Keratinocyte (primary cell): ENCODE results near the gene MOG. TPM values are rescaled to one million over a fixed set of nuclear protein-coding genes. Genes with fewer than 3 reads are reported as not detected.
A peak's percentile ranks its signal among the peaks of the same experiment; 100 is the strongest.

Source experiments
- DNase-seq: peaks from one replicate; pipeline ENCODE4 v3.0.0-alpha.2; 2011; ENCODE audit warnings: low read depth, missing footprints, low spot score
- FAIRE-seq: peaks from 2 replicates; lab custom pipeline; 2011; peaks lifted over from hg19 to GRCh38; lab: Jason Lieb, UNC
- H2AFZ ChIP-seq: 2 replicates; pipeline ENCODE4 v1.6.0; 2012; ENCODE audit warnings: low read length, control low read depth, inconsistent platforms; ENCODE audit not compliant: control insufficient read depth
- H3K27ac ChIP-seq: 2 replicates; pipeline ENCODE4 v1.5.1; 2011; ENCODE audit warnings: low read length; ENCODE audit not compliant: control insufficient read depth, insufficient read depth
- H3K27me3 ChIP-seq: 3 replicates; pipeline ENCODE4 v1.6.0; 2011; ENCODE audit warnings: low read length; ENCODE audit not compliant: control insufficient read depth, insufficient read depth; ENCODE audit errors: extremely low read depth
- H3K36me3 ChIP-seq, 2 experiments: 2 replicates in 1 of 2; 3 replicates in 1 of 2; pipeline ENCODE4 v1.5.1; 2011; ENCODE audit warnings: low read length in 2 of 2, mild to moderate bottlenecking in 1 of 2; ENCODE audit not compliant: control insufficient read depth in 2 of 2, insufficient read depth in 2 of 2; ENCODE audit errors: extremely low read depth in 1 of 2
- H3K4me1 ChIP-seq: 3 replicates; pipeline ENCODE4 v1.5.1; 2011; ENCODE audit warnings: low read length; ENCODE audit not compliant: control insufficient read depth, insufficient read depth; ENCODE audit errors: extremely low read depth
- H3K4me2 ChIP-seq: 3 replicates; pipeline ENCODE4 v1.6.0; 2011; ENCODE audit warnings: low read depth, low read length; ENCODE audit not compliant: control insufficient read depth, insufficient read depth; ENCODE audit errors: extremely low read depth
- H3K4me3 ChIP-seq, 3 experiments: fragments of 200-600 bp in 1 of 3; sonication (generic) in 1 of 3; 2 replicates in 2 of 3; 3 replicates in 1 of 3; pipeline ENCODE4 v1.5.1; 2011 to 2016; ENCODE audit warnings: low read length in 3 of 3, mild to moderate bottlenecking in 3 of 3, control low read depth in 2 of 3, inconsistent platforms in 1 of 3, low read depth in 1 of 3, mixed read lengths in 1 of 3, mixed run types in 1 of 3, moderate library complexity in 1 of 3; ENCODE audit not compliant: control insufficient read depth in 2 of 3, insufficient read depth in 2 of 3; ENCODE audit errors: extremely low read depth in 1 of 3
- H3K79me2 ChIP-seq: 2 replicates; pipeline ENCODE4 v1.6.0; 2012; ENCODE audit warnings: low read length; ENCODE audit not compliant: control insufficient read depth, insufficient read depth
- H3K9ac ChIP-seq: 3 replicates; pipeline ENCODE4 v1.6.0; 2011; ENCODE audit warnings: low read length; ENCODE audit not compliant: control insufficient read depth, insufficient read depth; ENCODE audit errors: extremely low read depth
- H3K9me1 ChIP-seq: 3 replicates; pipeline ENCODE4 v1.6.0; 2011; ENCODE audit warnings: low read length; ENCODE audit not compliant: control insufficient read depth, insufficient read depth; ENCODE audit errors: extremely low read depth
- H3K9me3 ChIP-seq: 2 replicates; pipeline ENCODE4 v1.5.1; 2012; ENCODE audit warnings: low read depth, low read length; ENCODE audit not compliant: control insufficient read depth
- H4K20me1 ChIP-seq: 3 replicates; pipeline ENCODE4 v1.6.0; 2011; ENCODE audit warnings: low read length; ENCODE audit not compliant: control insufficient read depth, insufficient read depth; ENCODE audit errors: extremely low read depth
- CTCF ChIP-seq, 3 experiments: IDR thresholded peaks in 1 of 3; conservative IDR thresholded peaks in 1 of 3; optimal IDR thresholded peaks in 1 of 3; 2 replicates in 2 of 3; 3 replicates in 1 of 3; pipeline versions ENCODE3 to v1.5.1; 2011; ENCODE audit warnings: low read length in 3 of 3, mild to moderate bottlenecking in 3 of 3, moderate library complexity in 2 of 3, control low read depth in 1 of 3, inconsistent platforms in 1 of 3; ENCODE audit not compliant: insufficient read depth in 2 of 3; ENCODE audit errors: extremely low read depth in 1 of 3
- EZH2 ChIP-seq: IDR thresholded peaks from one replicate; pipeline ENCODE4 v1.6.1; 2012; ENCODE audit warnings: inconsistent platforms, mild to moderate bottlenecking, low read length, moderate library complexity
- dilution Hi-C: fragments of 300-500 bp; cut with MboI; formaldehyde crosslinking; loops from one replicate; pipeline ENCODE4 v1.7.0; 2020; ENCODE audit warnings: low sequenced_read_pairs; ENCODE audit not compliant: extremely low pct_ligation_motif_present
- polyA plus RNA-seq, 5 experiments: library from polyadenylated mRNA; depleted of rRNA in 3 of 5; stranded (reverse) in 3 of 5; stranded (forward) in 1 of 5; unstranded in 1 of 5; fragments of >200 nt; gene quantifications; 1 replicate in 1 of 5; 2 replicates in 3 of 5; 3 replicates in 1 of 5; pipeline versions ENCODE4 v1.2.1 to v1.2.3, GENCODE V29; 2011 to 2012; ENCODE audit warnings: missing spikeins in 2 of 5, low read depth in 1 of 5, low replicate concordance in 1 of 5

MOG gene
- polyA plus RNA-seq, 1 donor (not counting 4 experiments of a cell fraction or from before 2014, with no cell fraction given), result not detected

GRCh38 chr6:29679962-29680361, 23.1 kb downstream of the MOG start:
- FAIRE-seq, result peak; percentile 92
- no peaks in the 10 kb centered on the region for H4K20me1 ChIP-seq
- dilution Hi-C loops, result no loop called here
- no peaks in the 10 kb centered on the region for H3K27me3 ChIP-seq
- peaks cover 5% of the 10 kb centered on the region for H3K9me3 ChIP-seq
- H3K27ac ChIP-seq, result peak overlapping the region; percentile 92
- no peak for TF ChIP-seq CTCF (optimal IDR thresholded peaks at IDR 0.05 in 1 of 3, IDR thresholded peaks at IDR 0.05 in 1 of 3, conservative IDR thresholded peaks at IDR 0.05 in 1 of 3; ENCODE audit: extremely low read depth in 1 of 3, insufficient read depth in 2 of 3, low read length in 3 of 3)
- TF ChIP-seq EZH2, result no peak
- no peaks in the 10 kb centered on the region for H3K36me3 ChIP-seq
- peaks cover 48% of the 10 kb centered on the region for H3K4me1 ChIP-seq
- H3K9ac ChIP-seq, result peak overlapping the region; percentile 78
- H3K9me1 ChIP-seq, result no peaks in the 10 kb centered on the region
- H3K79me2 ChIP-seq, result no peaks in the 10 kb centered on the region
- peak; percentile 93 for DNase-seq
- peak overlapping the region in 2 of 3 experiments; percentile 29 to 74 for H3K4me3 ChIP-seq
- peak overlapping the region; percentile 15 for H3K4me2 ChIP-seq
- peak overlapping the region; percentile 70 for H2AFZ ChIP-seq

DNA sequence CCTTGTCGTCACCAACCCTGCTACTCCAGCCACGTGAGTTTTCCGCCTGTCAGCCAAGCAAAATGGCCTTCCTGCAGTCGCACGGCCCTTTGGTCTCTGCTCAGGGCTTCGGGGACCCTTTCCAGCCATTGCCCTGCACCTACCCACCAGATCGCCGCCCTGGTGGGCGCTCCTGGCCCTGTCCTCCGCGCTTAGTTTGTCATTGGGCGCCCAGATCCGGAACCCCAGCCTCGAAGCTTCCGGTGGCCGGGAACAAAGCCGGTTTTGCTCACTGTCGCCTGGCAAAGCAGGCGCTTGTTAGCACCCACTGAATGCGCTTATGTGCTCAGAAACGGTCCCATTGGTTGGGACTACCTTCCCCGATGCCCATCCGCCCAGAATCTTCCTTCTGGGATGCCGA, 23.5 kb downstream of the MOG start:
- dilution Hi-C loops, result no loop called here
- Histone ChIP-seq H4K20me1 (no peaks in the 10 kb centered on the region), H3K9me3 (peaks cover 5% of the 10 kb centered on the region), H3K4me3 (peak overlapping the region in 2 of 3 experiments; percentile 29 to 74), H3K27ac (peak overlapping the region; percentile 92), H3K36me3 (no peaks in the 10 kb centered on the region), H3K9ac (peak overlapping the region; percentile 78), H3K79me2 (no peaks in the 10 kb centered on the region), H3K4me2 (peak overlapping the region; percentile 15), H2AFZ (peak overlapping the region; percentile 70), H3K4me1 (peaks cover 44% of the 10 kb centered on the region), H3K9me1 (no peaks in the 10 kb centered on the region), H3K27me3 (no peaks in the 10 kb centered on the region)
- DNase-seq (no peak), FAIRE-seq (no peak)
- no peak for TF ChIP-seq EZH2
- TF ChIP-seq CTCF (optimal IDR thresholded peaks at IDR 0.05 in 1 of 3, IDR thresholded peaks at IDR 0.05 in 1 of 3, conservative IDR thresholded peaks at IDR 0.05 in 1 of 3; ENCODE audit: extremely low read depth in 1 of 3, insufficient read depth in 2 of 3, low read length in 3 of 3), result no peak
